Ectodermal cell (in vitro differentiated cells): Measurements from ENCODE around the gene LRP1.

Source experiments
- H3K27ac ChIP-seq: 2 replicates; pipeline ENCODE4 v1.7.0; 2013; ENCODE audit warnings: mild to moderate bottlenecking, low read depth, low read length; ENCODE audit not compliant: insufficient read depth, poor library complexity, severe bottlenecking
- H3K27me3 ChIP-seq: 2 replicates; pipeline ENCODE4 v1.7.0; 2013; ENCODE audit warnings: mild to moderate bottlenecking, low read length; ENCODE audit not compliant: insufficient read depth, control insufficient read depth, poor library complexity, severe bottlenecking
- H3K36me3 ChIP-seq: one replicate; pipeline ENCODE4 v1.7.0; 2013; ENCODE audit warnings: low read length; ENCODE audit not compliant: control insufficient read depth, insufficient read depth
- H3K4me1 ChIP-seq: one replicate; pipeline ENCODE4 v1.7.0; 2013; ENCODE audit warnings: low read length; ENCODE audit not compliant: control insufficient read depth, insufficient read depth
- H3K4me3 ChIP-seq: 2 replicates; pipeline ENCODE4 v1.7.0; 2013; ENCODE audit warnings: low read depth, low read length, control low read depth; ENCODE audit not compliant: insufficient read depth
- H3K9me3 ChIP-seq: 2 replicates; pipeline ENCODE4 v1.7.0; 2013; ENCODE audit warnings: mild to moderate bottlenecking, low read length, moderate library complexity; ENCODE audit not compliant: control insufficient read depth
- WGBS, 2 experiments: methylation state at CpG; one replicate each; pipeline ENCODE4 v1.1.7; 2013; ENCODE audit warnings: missing lambda C conversion rate in 2 of 2; 5-methylcytosine and 5-hydroxymethylcytosine counted together

LRP1 gene

DNA sequence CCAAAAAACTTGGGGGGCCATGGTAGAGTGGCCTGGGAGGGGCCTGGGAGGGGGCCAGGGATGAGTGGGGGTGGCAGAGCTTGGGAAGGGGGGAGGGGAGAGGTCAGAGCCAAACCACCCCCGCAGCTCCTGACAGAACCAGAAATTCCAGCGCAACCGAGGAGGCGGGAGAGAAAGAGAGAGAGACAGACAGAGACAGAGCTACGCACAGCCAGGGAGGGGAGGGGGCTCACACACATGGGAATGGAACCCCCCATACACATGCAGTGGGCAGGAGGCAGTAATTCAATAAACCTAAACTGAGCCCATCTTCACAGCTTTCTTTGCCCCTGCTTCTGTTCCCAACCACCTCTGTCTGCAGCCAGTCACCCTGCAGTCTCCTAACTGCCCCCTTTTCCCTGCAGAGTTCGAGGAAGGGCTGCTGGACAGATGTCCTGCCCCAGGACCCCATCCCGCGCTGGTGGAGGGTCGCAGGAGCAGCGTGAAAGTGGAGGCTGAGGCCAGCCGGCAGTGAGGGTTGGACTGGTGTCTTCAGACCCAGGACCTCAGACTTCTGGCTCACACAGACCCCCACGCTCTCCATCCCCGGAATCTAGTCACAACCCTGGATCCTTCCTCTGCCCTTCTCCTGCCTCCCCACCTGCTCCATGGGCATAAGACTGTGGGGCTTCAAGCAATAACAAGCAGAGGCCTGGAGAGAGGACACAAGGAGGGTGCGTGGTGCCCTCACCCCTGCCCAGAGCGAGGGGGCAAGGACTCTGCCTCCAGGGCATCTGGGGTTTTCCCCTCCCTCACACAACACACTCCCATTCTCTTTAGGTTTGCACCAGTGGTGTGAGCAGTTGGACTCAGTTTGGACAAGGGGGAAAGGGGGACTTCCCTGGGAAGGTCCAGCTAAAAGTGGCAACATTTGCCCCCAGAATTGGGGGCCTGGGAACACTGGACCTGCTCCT is 33.8 kb upstream of the LRP1 start:
- no peaks in the 10 kb centered on the region for H3K9me3 ChIP-seq
- H3K36me3 ChIP-seq, result peaks cover 26% of the 10 kb centered on the region
- no peaks in the 10 kb centered on the region for H3K27me3 ChIP-seq
- 70 to 74% methylated on average over 15 of the region's 15 CpGs for WGBS, 2 experiments
- no peak overlapping the region for H3K4me3 ChIP-seq
- H3K4me1 ChIP-seq, result peaks cover 41% of the 10 kb centered on the region
- H3K27ac ChIP-seq, result peak overlapping the region; percentile 69

GRCh38 chr12:57095440-57095839 is 32.8 kb upstream of the LRP1 start:
- no peaks in the 10 kb centered on the region for H3K27me3 ChIP-seq
- H3K9me3 ChIP-seq, result no peaks in the 10 kb centered on the region
- peaks cover 39% of the 10 kb centered on the region for H3K4me1 ChIP-seq
- peaks cover 26% of the 10 kb centered on the region for H3K36me3 ChIP-seq
- no peak overlapping the region for H3K27ac ChIP-seq
- H3K4me3 ChIP-seq, result no peak overlapping the region
- 95 to 97% methylated on average over 3 of the region's 3 CpGs for WGBS, 2 experiments

GRCh38 chr12:57096099-57096572 is 32.1 kb upstream of the LRP1 start:
- Histone ChIP-seq H3K27me3 (no peaks in the 10 kb centered on the region), H3K36me3 (peaks cover 26% of the 10 kb centered on the region), H3K4me3 (no peak overlapping the region), H3K4me1 (peaks cover 32% of the 10 kb centered on the region), H3K27ac (no peak overlapping the region), H3K9me3 (no peaks in the 10 kb centered on the region)
- 91 to 97% methylated on average over 6 of the region's 6 CpGs for WGBS, 2 experiments

- H3K9me3 ChIP-seq, result no peaks in the 10 kb centered on the region
- peaks cover 26% of the 10 kb centered on the region for H3K36me3 ChIP-seq
- 92 to 94% methylated on average over 8 of the region's 8 CpGs for WGBS, 2 experiments
- no peak overlapping the region for H3K27ac ChIP-seq
- no peaks in the 10 kb centered on the region for H3K27me3 ChIP-seq
- H3K4me3 ChIP-seq, result no peak overlapping the region
- peaks cover 29% of the 10 kb centered on the region for H3K4me1 ChIP-seq
Measured at GRCh38 chr12:57096748-57097553, 31.3 kb upstream of the LRP1 start.

GRCh38 chr12:57097554-57097835 is 30.8 kb upstream of the LRP1 start:
- 90 to 93% methylated on average over 8 of the region's 8 CpGs for WGBS, 2 experiments
- Histone ChIP-seq H3K36me3 (peaks cover 22% of the 10 kb centered on the region), H3K9me3 (no peaks in the 10 kb centered on the region), H3K4me3 (no peak overlapping the region), H3K4me1 (peaks cover 23% of the 10 kb centered on the region), H3K27me3 (no peaks in the 10 kb centered on the region), H3K27ac (no peak overlapping the region)

- Histone ChIP-seq H3K27me3 (no peaks in the 10 kb centered on the region), H3K27ac (no peak overlapping the region), H3K4me3 (no peak overlapping the region), H3K36me3 (peaks cover 13% of the 10 kb centered on the region), H3K9me3 (no peaks in the 10 kb centered on the region), H3K4me1 (peaks cover 16% of the 10 kb centered on the region)
- WGBS, 2 experiments, result 100% methylated on average over 1 of the region's 1 CpG
Measured at GRCh38 chr12:57098546-57098945, 29.7 kb upstream of the LRP1 start.

DNA sequence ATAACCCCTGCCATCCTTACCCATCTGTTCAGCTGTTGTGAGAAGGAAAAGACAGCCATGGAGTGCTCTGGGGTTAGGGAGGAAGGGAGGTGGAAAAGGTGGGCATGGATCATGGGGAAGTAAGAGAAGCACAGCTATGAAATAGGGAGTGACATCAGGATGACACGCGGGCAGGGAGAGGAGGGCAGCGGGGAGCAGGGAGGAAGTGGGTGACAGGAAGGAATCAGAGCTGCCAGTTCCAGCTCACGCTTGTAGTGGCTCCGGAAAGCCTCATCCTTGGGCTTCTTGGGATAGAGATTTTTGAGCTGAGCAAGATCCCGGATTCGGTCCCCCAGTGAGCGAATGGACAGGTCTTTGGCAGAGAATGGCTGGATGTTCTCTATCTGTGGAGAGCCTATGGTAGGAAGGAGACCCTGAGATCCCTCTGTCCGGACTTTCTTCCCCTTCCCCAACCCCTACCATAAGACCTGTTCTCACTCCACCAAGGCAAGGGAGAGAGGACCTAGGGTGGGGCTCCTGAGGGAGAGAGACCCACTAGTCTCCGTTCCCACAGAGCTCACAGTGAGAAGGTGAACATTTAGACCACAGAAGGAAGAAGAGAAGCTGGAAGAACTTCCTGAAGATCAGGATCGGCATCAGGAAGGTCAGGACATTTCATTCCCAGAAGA is 29.1 kb upstream of the LRP1 start:
- Histone ChIP-seq H3K27me3 (no peaks in the 10 kb centered on the region), H3K36me3 (peaks cover 13% of the 10 kb centered on the region), H3K27ac (no peak overlapping the region), H3K4me1 (peaks cover 10% of the 10 kb centered on the region), H3K9me3 (no peaks in the 10 kb centered on the region), H3K4me3 (no peak overlapping the region)
- 94 to 96% methylated on average over 11 of the region's 11 CpGs for WGBS, 2 experiments

GRCh38 chr12:57099766-57100165 is 28.5 kb upstream of the LRP1 start:
- 92 to 93% methylated on average over 12 of the region's 12 CpGs for WGBS, 2 experiments
- H3K27ac ChIP-seq, result no peak overlapping the region
- H3K4me1 ChIP-seq, result peaks cover 4% of the 10 kb centered on the region
- H3K9me3 ChIP-seq, result no peaks in the 10 kb centered on the region
- H3K27me3 ChIP-seq, result no peaks in the 10 kb centered on the region
- H3K4me3 ChIP-seq, result no peak overlapping the region
- H3K36me3 ChIP-seq, result peaks cover 9% of the 10 kb centered on the region

- WGBS, 2 experiments, result 93 to 96% methylated on average over 15 of the region's 15 CpGs
- no peaks in the 10 kb centered on the region for H3K27me3 ChIP-seq
- no peaks in the 10 kb centered on the region for H3K9me3 ChIP-seq
- peak overlapping the region; percentile 77 for H3K27ac ChIP-seq
- H3K36me3 ChIP-seq, result no peaks in the 10 kb centered on the region
- no peaks in the 10 kb centered on the region for H3K4me1 ChIP-seq
- H3K4me3 ChIP-seq, result no peak overlapping the region
Measured at GRCh38 chr12:57101892-57102695, 26.2 kb upstream of the LRP1 start.
